Measurements from ENCODE around the gene BUB3. TPM values are rescaled to one million over a fixed set of nuclear protein-coding genes. Genes with fewer than 3 reads are reported as not detected.

Gene BUB3, protein sequence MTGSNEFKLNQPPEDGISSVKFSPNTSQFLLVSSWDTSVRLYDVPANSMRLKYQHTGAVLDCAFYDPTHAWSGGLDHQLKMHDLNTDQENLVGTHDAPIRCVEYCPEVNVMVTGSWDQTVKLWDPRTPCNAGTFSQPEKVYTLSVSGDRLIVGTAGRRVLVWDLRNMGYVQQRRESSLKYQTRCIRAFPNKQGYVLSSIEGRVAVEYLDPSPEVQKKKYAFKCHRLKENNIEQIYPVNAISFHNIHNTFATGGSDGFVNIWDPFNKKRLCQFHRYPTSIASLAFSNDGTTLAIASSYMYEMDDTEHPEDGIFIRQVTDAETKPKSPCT
- total RNA-seq, result 36.5 TPM

DNA sequence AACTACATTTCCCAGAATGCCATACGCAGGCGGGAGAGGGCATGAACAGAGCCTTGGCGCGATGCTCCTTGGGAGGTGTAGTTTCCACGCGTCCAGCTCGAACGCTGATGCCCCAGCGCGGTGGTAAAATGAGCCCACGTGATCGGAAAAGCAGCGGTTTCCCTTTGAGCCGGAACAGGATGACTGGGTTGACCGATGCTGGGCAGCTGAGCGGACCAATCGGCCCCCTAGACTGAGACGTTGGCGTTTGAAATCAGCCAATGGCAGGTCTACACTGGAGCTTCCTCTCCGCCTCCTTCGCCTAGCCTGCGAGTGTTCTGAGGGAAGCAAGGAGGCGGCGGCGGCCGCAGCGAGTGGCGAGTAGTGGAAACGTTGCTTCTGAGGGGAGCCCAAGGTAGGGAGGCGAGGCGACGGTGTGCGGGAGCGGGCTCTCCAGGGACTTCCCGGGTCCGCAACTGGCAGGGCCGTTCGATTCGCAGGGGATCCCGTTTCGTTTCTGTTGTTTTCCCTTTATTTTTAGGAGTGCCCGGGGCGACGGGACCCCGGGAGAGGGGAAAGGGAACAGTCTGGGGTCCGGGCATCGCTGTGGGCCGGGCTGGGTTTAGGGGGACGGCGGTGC, at the start of gene BUB3:
BUB3 (plus strand) TSS at position 311 of the 619 bp plus-strand sequence. CDS start 516 bp downstream, outside the sequence.
- Histone ChIP-seq H3K27me3 (ENCODE audit: control insufficient read depth in 3 of 3, insufficient read depth in 3 of 3, low read length in 3 of 3) (peaks cover 37 to 44% (median 41%) of the 10 kb centered on the region in 3 donors), H3K9ac (ENCODE audit: low read depth in 1 of 3, low read length in 3 of 3) (peak within 1 kb of the TSS; percentile 88 to 92 (median 90)), H3K9me3 (ENCODE audit: control insufficient read depth in 3 of 3, low read length in 3 of 3) (no peaks in the 10 kb centered on the region), H3K27ac (ENCODE audit: low read depth, low read length) (peak within 1 kb of the TSS; percentile 80), H3K4me3 (ENCODE audit: low read length in 3 of 3) (peak within 1 kb of the TSS; percentile 85 to 93 (median 93)), H3K36me3 (ENCODE audit: control insufficient read depth in 3 of 3, insufficient read depth in 3 of 3, low read length in 3 of 3) (peaks cover 5 to 19% (median 12%) of the 10 kb centered on the region in 3 donors), H3K4me1 (ENCODE audit: control insufficient read depth in 3 of 3, insufficient read depth in 3 of 3, low read length in 3 of 3) (peaks cover 21 to 37% (median 25%) of the 10 kb centered on the region in 3 donors)

DNA sequence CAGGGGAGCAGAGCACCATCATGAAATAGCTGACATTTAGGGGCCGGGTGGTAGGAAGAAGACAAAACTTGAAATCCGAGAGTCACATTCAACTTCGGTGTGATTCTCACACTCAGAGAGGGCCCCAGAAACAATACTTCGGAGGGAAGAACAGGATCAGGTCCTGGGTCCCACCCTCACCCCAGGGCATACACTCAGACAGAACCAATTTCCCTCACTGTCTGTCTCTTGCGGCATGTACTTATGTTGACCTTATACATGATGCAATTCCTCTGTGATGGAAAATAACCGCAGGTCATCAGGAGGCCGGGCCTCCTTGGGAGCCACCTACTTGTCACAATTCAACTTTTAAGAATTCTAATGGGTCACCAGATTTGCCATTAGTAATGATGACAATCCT, 44.7 kb upstream of the BUB3 start:
- Histone ChIP-seq H3K27ac (ENCODE audit: low read depth, low read length) (no peak overlapping the region), H3K27me3 (ENCODE audit: control insufficient read depth in 3 of 3, insufficient read depth in 3 of 3, low read length in 3 of 3) (peaks cover 7 to 18% (median 8%) of the 10 kb centered on the region in 3 donors), H3K36me3 (ENCODE audit: control insufficient read depth in 3 of 3, insufficient read depth in 3 of 3, low read length in 3 of 3) (no peaks in the 10 kb centered on the region), H3K4me1 (ENCODE audit: control insufficient read depth in 3 of 3, insufficient read depth in 3 of 3, low read length in 3 of 3) (no peaks in the 10 kb centered on the region), H3K4me3 (ENCODE audit: low read length in 3 of 3) (no peak overlapping the region), H3K9me3 (ENCODE audit: control insufficient read depth in 3 of 3, low read length in 3 of 3) (no peaks in the 10 kb centered on the region), H3K9ac (ENCODE audit: low read depth in 1 of 3, low read length in 3 of 3) (no peak overlapping the region)

DNA sequence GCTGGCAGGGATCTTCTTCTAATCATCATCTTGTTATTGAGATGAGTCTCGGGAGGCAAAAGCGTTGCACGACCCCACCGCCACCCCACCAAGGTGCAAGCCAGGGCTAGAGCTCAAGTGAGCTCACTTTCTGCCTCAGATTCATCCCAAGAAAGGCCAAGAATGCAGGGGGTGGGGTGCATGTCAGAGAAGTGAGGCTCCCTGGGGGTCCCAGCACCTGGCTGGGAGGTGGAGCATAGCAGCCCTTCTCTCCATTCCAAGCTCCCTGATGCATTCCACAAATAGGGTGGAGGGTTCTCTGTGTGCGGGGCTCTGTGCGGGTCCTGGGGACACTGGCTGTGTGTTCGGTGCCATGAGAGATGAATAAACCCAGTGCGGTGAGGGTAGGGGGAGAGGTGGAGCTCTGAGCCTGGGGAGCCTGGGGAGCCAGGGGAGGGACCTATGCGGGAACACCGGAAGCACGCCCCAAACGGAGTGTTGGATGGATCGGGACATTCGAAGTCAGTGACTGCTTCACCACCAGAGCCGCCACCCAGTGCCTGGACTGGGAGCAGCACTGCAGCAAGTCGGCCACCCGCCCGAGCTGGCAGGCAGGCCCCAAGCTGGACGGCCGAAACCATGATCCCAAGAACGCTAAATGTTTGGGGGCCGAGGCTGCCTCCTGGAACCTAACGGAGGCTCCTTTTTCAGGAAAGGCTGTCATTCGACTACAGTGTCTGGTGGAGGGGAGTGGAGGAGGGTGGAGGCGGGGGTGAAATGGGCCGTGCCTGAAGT, 36.4 kb upstream of the BUB3 start:
- Histone ChIP-seq H3K4me1 (ENCODE audit: control insufficient read depth in 3 of 3, insufficient read depth in 3 of 3, low read length in 3 of 3) (no peaks in the 10 kb centered on the region), H3K36me3 (ENCODE audit: control insufficient read depth in 3 of 3, insufficient read depth in 3 of 3, low read length in 3 of 3) (no peaks in the 10 kb centered on the region), H3K27ac (ENCODE audit: low read depth, low read length) (no peak overlapping the region), H3K9ac (ENCODE audit: low read depth in 1 of 3, low read length in 3 of 3) (no peak overlapping the region), H3K4me3 (ENCODE audit: low read length in 3 of 3) (no peak overlapping the region), H3K27me3 (ENCODE audit: control insufficient read depth in 3 of 3, insufficient read depth in 3 of 3, low read length in 3 of 3) (peaks cover 33 to 47% (median 41%) of the 10 kb centered on the region in 3 donors), H3K9me3 (ENCODE audit: control insufficient read depth in 3 of 3, low read length in 3 of 3) (no peaks in the 10 kb centered on the region)

DNA sequence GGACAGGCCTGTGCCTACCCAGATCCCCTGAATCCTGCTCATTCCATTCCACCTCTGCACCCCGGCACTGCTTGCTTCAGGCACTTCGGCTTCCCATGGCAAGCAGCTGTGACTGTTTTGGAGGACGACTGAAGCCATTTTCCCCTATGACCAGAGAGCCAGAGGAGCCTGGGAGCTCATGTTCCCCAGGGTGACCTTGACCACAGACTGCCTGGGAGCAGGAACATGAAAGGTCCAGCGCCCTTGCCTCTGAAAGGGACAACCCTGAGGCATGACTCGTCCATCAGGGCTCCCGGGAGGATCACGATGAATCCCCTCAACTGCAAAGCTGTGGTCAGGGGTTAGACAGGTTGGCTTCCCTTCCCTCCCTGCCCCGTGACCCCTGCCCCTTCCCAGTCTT, 35.1 kb upstream of the BUB3 start:
- Histone ChIP-seq H3K9ac (ENCODE audit: low read depth in 1 of 3, low read length in 3 of 3) (no peak overlapping the region), H3K9me3 (ENCODE audit: control insufficient read depth in 3 of 3, low read length in 3 of 3) (no peaks in the 10 kb centered on the region), H3K36me3 (ENCODE audit: control insufficient read depth in 3 of 3, insufficient read depth in 3 of 3, low read length in 3 of 3) (no peaks in the 10 kb centered on the region), H3K4me3 (ENCODE audit: low read length in 3 of 3) (no peak overlapping the region), H3K4me1 (ENCODE audit: control insufficient read depth in 3 of 3, insufficient read depth in 3 of 3, low read length in 3 of 3) (no peaks in the 10 kb centered on the region), H3K27me3 (ENCODE audit: control insufficient read depth in 3 of 3, insufficient read depth in 3 of 3, low read length in 3 of 3) (peaks cover 30 to 44% (median 37%) of the 10 kb centered on the region in 3 donors), H3K27ac (ENCODE audit: low read depth, low read length) (no peak overlapping the region)

DNA sequence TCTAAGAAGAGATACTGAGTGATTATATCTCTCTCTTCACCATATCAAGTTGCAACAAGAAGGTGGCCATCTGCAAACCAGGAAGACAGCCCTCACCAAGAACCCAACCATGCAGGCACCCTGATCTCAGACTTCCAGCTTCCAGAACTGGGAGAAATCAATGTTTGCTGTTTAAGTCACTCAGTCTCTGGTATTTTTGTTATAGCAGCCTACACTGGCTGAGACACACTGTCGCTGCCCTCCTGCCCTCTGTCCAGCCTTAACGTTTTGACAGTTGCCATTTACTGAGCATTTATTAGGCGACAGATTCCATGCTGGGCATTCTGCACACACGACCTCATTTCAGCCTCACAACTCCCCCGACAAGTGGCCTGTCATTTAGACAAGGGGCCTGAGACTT, 28.0 kb upstream of the BUB3 start:
- Histone ChIP-seq H3K27ac (ENCODE audit: low read depth, low read length) (no peak overlapping the region), H3K9ac (ENCODE audit: low read depth in 1 of 3, low read length in 3 of 3) (no peak overlapping the region), H3K36me3 (ENCODE audit: control insufficient read depth in 3 of 3, insufficient read depth in 3 of 3, low read length in 3 of 3) (no peaks in the 10 kb centered on the region), H3K4me1 (ENCODE audit: control insufficient read depth in 3 of 3, insufficient read depth in 3 of 3, low read length in 3 of 3) (no peaks in the 10 kb centered on the region), H3K27me3 (ENCODE audit: control insufficient read depth in 3 of 3, insufficient read depth in 3 of 3, low read length in 3 of 3) (peaks cover 32 to 48% (median 45%) of the 10 kb centered on the region in 3 donors), H3K4me3 (ENCODE audit: low read length in 3 of 3) (no peak overlapping the region), H3K9me3 (ENCODE audit: control insufficient read depth in 3 of 3, low read length in 3 of 3) (peaks cover 0 to 7% (median 0%) of the 10 kb centered on the region in 3 donors)

DNA sequence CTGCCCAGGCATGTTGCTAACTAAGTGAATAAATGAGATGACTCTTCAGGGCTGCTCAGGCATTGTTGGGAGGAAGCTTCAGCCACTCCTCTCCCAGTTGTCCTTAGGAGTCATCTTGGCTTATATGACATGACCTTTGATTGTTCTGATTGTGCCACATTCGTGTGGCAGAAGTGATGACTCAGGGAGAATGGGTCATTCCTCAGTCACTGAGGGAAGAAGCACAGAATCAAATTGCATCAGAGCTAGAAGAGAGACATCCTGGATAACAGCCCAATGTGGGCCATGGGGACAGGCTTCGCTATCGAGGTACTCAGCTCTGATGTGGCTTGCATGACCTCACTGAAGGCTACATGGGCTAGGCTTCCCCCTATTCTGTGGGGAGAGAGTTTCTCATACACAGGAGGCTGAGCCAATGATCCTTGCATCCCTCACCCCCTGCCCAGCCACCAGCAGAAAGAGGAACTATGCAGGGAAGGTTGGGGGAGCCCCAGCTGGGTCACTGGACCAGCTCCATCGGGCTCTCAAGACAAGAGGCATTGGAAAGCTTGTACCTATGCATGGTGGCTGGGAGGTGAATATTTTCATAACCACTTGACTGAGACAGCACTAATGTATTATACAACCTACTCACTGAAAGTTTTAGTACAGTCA, 24.5 kb upstream of the BUB3 start:
- Histone ChIP-seq H3K9me3 (ENCODE audit: control insufficient read depth in 3 of 3, low read length in 3 of 3) (peaks cover 0 to 7% (median 0%) of the 10 kb centered on the region in 3 donors), H3K9ac (ENCODE audit: low read depth in 1 of 3, low read length in 3 of 3) (no peak overlapping the region), H3K27me3 (ENCODE audit: control insufficient read depth in 3 of 3, insufficient read depth in 3 of 3, low read length in 3 of 3) (peaks cover 63 to 75% (median 74%) of the 10 kb centered on the region in 3 donors), H3K27ac (ENCODE audit: low read depth, low read length) (no peak overlapping the region), H3K4me3 (ENCODE audit: low read length in 3 of 3) (no peak overlapping the region), H3K4me1 (ENCODE audit: control insufficient read depth in 3 of 3, insufficient read depth in 3 of 3, low read length in 3 of 3) (peaks cover 12 to 20% (median 17%) of the 10 kb centered on the region in 3 donors), H3K36me3 (ENCODE audit: control insufficient read depth in 3 of 3, insufficient read depth in 3 of 3, low read length in 3 of 3) (no peaks in the 10 kb centered on the region)

DNA sequence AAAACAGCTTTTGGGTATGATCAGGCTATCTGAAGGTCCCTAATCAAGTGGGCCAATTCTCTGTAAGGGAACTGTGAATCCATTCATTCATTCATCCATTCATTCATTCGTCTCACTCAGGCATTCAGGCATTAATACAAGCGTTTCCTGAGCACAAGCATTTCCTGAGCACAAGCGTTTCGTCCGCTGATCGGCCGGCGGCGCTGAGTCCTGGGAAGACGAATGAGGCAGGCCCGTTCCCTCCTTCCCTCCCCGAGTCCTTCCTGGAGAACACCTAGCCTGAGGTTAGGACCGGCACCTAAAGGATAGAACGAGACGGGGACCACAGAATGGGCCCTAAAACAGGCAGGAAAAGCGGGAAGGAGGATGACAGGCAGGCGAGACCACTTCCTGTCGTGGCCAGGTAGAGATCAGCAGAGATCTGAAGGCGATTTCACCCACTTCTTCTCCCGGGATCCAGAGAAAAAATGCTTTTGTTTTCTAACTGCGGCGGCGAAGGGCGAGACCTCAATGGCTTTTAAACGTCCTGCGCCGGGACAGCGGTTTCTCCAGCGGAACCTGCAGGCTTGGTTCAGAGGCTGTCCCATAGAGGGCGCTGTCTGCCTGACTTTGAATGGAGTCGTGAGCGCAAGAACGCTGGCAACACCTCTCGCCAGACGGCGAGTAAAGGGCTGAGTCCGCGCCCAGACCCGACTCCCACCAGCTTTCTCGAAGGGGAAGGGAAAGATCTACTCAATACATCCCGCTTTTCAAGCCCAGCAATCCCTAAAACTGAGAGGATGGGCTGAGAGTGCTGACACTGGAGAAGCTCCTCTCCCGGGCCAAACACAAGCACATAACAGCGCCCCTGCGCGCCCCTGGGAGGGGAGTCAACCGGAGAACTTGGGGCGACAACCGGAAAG, 21.4 kb upstream of the BUB3 start:
- peaks cover 0 to 7% (median 0%) of the 10 kb centered on the region in 3 donors for H3K9me3 ChIP-seq (ENCODE audit: control insufficient read depth in 3 of 3, low read length in 3 of 3)
- H3K9ac ChIP-seq (ENCODE audit: low read depth in 1 of 3, low read length in 3 of 3), result peak overlapping the region in 1 of 3 donors; percentile 54
- H3K36me3 ChIP-seq (ENCODE audit: control insufficient read depth in 3 of 3, insufficient read depth in 3 of 3, low read length in 3 of 3), result no peaks in the 10 kb centered on the region
- H3K27ac ChIP-seq (ENCODE audit: low read depth, low read length), result no peak overlapping the region
- peak overlapping the region; percentile 7 to 56 (median 25) for H3K4me3 ChIP-seq (ENCODE audit: low read length in 3 of 3)
- H3K4me1 ChIP-seq (ENCODE audit: control insufficient read depth in 3 of 3, insufficient read depth in 3 of 3, low read length in 3 of 3), result peaks cover 28 to 44% (median 37%) of the 10 kb centered on the region in 3 donors
- peaks cover 78 to 88% (median 82%) of the 10 kb centered on the region in 3 donors for H3K27me3 ChIP-seq (ENCODE audit: control insufficient read depth in 3 of 3, insufficient read depth in 3 of 3, low read length in 3 of 3)

DNA sequence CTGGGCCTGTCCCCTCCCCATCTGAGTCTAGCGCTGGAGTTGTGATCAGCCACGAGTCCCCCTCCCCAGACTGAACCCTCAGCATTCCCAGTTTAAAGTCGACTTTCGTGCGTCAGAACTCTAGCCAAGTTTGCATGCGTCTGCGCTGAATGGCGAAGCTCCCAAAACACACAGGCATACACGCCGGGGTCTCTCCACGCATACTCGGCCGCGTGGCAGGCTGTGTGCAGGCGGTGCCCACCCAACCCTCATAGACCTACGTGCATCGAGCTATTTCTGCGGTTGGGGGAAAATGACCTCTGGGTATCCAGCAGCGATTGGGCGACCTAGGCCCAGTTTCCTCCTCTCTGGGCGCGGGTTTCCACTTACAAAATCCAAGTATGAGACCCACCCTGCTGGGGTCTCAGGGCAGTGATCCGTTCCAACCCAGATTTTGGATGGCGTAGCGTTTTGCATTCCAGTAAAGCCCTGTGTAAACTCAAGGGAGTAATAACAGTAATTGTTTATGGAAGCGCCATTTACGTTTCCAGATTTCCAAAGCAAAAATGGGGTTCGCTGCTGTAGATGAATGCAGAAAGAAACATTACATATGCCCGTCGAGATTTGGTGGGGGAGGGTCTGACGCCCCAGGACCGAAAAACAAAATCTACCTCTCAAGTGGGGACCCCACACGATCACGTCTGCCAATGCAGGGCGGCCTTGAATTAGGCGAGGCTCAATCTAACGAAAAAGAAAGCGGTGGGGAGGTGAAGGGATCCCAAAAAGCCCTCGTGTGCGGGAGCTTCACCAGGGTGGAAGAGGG, 20.5 kb upstream of the BUB3 start:
- Histone ChIP-seq H3K4me1 (ENCODE audit: control insufficient read depth in 3 of 3, insufficient read depth in 3 of 3, low read length in 3 of 3) (peaks cover 28 to 44% (median 37%) of the 10 kb centered on the region in 3 donors), H3K9ac (ENCODE audit: low read depth in 1 of 3, low read length in 3 of 3) (no peak overlapping the region), H3K27ac (ENCODE audit: low read depth, low read length) (no peak overlapping the region), H3K4me3 (ENCODE audit: low read length in 3 of 3) (no peak overlapping the region), H3K9me3 (ENCODE audit: control insufficient read depth in 3 of 3, low read length in 3 of 3) (peaks cover 0 to 2% (median 0%) of the 10 kb centered on the region in 3 donors), H3K36me3 (ENCODE audit: control insufficient read depth in 3 of 3, insufficient read depth in 3 of 3, low read length in 3 of 3) (no peaks in the 10 kb centered on the region), H3K27me3 (ENCODE audit: control insufficient read depth in 3 of 3, insufficient read depth in 3 of 3, low read length in 3 of 3) (peaks cover 86 to 93% (median 91%) of the 10 kb centered on the region in 3 donors)
